ENCODE results near the gene CRMP1. TPM values are rescaled to one million over a fixed set of nuclear protein-coding genes. Genes with fewer than 3 reads are reported as not detected.

CRMP1 gene
- total and polyA plus RNA-seq, 9 of the 15 experiments (the other 6 are each of a cell fraction or from before 2014, with no cell fraction given), result 0.03 to 0.04 TPM; not detected in 7

DNA sequence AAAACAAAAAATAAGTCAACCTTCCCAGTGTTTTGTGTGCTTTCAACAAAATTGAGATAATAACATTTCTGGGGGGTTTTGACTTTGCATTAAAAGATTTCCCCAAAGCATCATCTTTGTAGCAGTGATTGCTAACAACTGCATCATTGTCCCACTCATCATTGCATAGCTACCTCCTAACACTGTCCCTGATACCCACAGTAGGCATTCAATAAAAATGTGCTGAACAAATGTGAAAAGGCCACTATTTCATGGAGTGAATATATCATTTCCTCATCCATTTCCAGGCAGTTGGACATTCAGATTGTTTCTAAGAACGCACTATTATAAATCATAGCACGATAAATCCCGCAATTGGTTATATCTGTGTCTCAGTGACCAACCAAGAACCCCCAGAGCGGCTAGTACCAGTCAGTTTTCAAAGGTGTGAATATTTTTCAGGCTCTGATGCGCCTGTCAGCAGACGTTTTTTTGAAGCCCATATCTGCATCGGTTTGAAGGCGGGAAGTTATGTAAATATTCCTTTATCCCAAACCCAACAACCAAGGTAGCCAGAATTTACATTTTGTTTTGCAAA is 36.0 kb upstream of the CRMP1 start:
- 1% methylated on average over 8 of the region's 8 CpGs for WGBS (ENCODE audit: insufficient coverage, low coverage, missing lambda C conversion rate)
- no peak for FAIRE-seq

More for the DNA sequence above, 36.0 kb upstream of the CRMP1 start:
- DNase-seq (ENCODE audit: extremely low read depth in 1 of 4, low spot score in 3 of 4), result no peak
- no peaks in the 10 kb centered on the region for H3K36me3 ChIP-seq (ENCODE audit: control insufficient read depth, insufficient read depth, low read length)
- in situ Hi-C loops (cut with MboI), result no loop called here
- H3K4me2 ChIP-seq (ENCODE audit: insufficient read depth, low read length), result no peak overlapping the region
- H2AFZ ChIP-seq (ENCODE audit: low read depth, low read length), result no peak overlapping the region
- peaks cover 5 to 28% of the 10 kb centered on the region in 2 experiments; a peak in 3 of 5 replicates for H3K27me3 ChIP-seq (ENCODE audit: control insufficient read depth in 2 of 2, insufficient read depth in 2 of 2, low read length in 2 of 2)
- no peaks in the 10 kb centered on the region for H3K9me1 ChIP-seq (ENCODE audit: control insufficient read depth, insufficient read depth, low read length)
- no peaks in the 10 kb centered on the region for H3K9me3 ChIP-seq (replicated peaks; ENCODE audit: control insufficient read depth, insufficient read depth, low read depth, low read length)
- no peaks in the 10 kb centered on the region for H4K20me1 ChIP-seq (replicated peaks; ENCODE audit: control insufficient read depth, insufficient read depth, low read length)
- CTCF ChIA-PET (ENCODE audit: low intra/inter-chr PET ratio), result no interaction called here
- no peak overlapping the region for H3K9ac ChIP-seq (ENCODE audit: insufficient read depth in 1 of 2, low read depth in 2 of 2, low read length in 2 of 2)
- no peaks in the 10 kb centered on the region for H3K4me1 ChIP-seq (replicated peaks in 1 of 2; ENCODE audit: control insufficient read depth in 2 of 2, insufficient read depth in 2 of 2, low read length in 2 of 2)
- BruUV-seq (replicated peaks), result no TSS peak
- POLR2A ChIA-PET, result no interaction called here
- H3K27ac ChIP-seq (ENCODE audit: extremely low read depth, low read depth, low read length), result no peak overlapping the region
- intact Hi-C loops (cut with micrococcal nuclease), result no loop called here
- TF ChIP-seq, protein P1, sequence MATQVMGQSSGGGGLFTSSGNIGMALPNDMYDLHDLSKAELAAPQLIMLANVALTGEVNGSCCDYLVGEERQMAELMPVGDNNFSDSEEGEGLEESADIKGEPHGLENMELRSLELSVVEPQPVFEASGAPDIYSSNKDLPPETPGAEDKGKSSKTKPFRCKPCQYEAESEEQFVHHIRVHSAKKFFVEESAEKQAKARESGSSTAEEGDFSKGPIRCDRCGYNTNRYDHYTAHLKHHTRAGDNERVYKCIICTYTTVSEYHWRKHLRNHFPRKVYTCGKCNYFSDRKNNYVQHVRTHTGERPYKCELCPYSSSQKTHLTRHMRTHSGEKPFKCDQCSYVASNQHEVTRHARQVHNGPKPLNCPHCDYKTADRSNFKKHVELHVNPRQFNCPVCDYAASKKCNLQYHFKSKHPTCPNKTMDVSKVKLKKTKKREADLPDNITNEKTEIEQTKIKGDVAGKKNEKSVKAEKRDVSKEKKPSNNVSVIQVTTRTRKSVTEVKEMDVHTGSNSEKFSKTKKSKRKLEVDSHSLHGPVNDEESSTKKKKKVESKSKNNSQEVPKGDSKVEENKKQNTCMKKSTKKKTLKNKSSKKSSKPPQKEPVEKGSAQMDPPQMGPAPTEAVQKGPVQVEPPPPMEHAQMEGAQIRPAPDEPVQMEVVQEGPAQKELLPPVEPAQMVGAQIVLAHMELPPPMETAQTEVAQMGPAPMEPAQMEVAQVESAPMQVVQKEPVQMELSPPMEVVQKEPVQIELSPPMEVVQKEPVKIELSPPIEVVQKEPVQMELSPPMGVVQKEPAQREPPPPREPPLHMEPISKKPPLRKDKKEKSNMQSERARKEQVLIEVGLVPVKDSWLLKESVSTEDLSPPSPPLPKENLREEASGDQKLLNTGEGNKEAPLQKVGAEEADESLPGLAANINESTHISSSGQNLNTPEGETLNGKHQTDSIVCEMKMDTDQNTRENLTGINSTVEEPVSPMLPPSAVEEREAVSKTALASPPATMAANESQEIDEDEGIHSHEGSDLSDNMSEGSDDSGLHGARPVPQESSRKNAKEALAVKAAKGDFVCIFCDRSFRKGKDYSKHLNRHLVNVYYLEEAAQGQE (IDR thresholded peaks at IDR 0.05; ENCODE audit: borderline replicate concordance), result no peak
- TF ChIP-seq, protein P1 (CRISPR knock-in tag; IDR thresholded peaks at IDR 0.05; ENCODE audit: low read depth), result no peak
- no peak for TF ChIP-seq SP2 (IDR thresholded peaks at IDR 0.05; ENCODE audit: extremely low read depth, low read depth, low read length, poor library complexity, severe bottlenecking)
- no peak for TF ChIP-seq IRF2 (CRISPR knock-in tag; IDR thresholded peaks at IDR 0.05)
- TF ChIP-seq ZZZ3 (IDR thresholded peaks at IDR 0.05), result no peak
- TF ChIP-seq THAP7 (CRISPR knock-in tag; IDR thresholded peaks at IDR 0.05), result no peak
- no peak for TF ChIP-seq FOSL1 (tag; conservative IDR thresholded peaks at IDR 0.05)
- TF ChIP-seq ZNF143 (CRISPR knock-in tag; IDR thresholded peaks at IDR 0.05), result no peak
- no peak overlapping the region for H3K4me3 ChIP-seq
- H3K79me2 ChIP-seq (ENCODE audit: control insufficient read depth, insufficient read depth, low read length), result no peaks in the 10 kb centered on the region
- no peak for ATAC-seq
